AG04449 (cell line): ENCODE data around the gene HEATR5B.

ENCODE experiments used
- CTCF ChIA-PET: fragments of 350-600 bp; formaldehyde crosslinking; extraction: SDS; loops from one replicate; lab custom pipeline; 2021; ENCODE audit warnings: antibody characterized with exemption; lab: Yijun Ruan, JAX
- POLR2A ChIA-PET: fragments of 400-600, 350-600 bp; formaldehyde crosslinking; extraction: SDS; loops from one replicate; lab custom pipeline; 2020; ENCODE audit warnings: antibody characterized with exemption, inconsistent platforms; lab: Yijun Ruan, JAX
- DNase-seq: peaks from one replicate; pipeline ENCODE4 v3.0.0-alpha.2; 2010; ENCODE audit warnings: low read depth, low spot score
- H3K4me3 ChIP-seq: 2 replicates; pipeline ENCODE4 v1.5.1; 2011; ENCODE audit warnings: low read depth, mild to moderate bottlenecking, control low read depth, low read length
- CTCF ChIP-seq: IDR thresholded peaks from one replicate; pipeline ENCODE4 v1.5.1; 2011; ENCODE audit warnings: mild to moderate bottlenecking, moderate library complexity, low read length, control low read depth, inconsistent platforms; ENCODE audit not compliant: insufficient read depth; ENCODE audit errors: missing control alignments

HEATR5B gene

GRCh38 chr2:37110306-37111212, 26.4 kb upstream of the HEATR5B start:
- H3K4me3 ChIP-seq = no peak overlapping the region
- CTCF ChIA-PET = interaction anchor here (0.6 to 2.1 kb wide), 2 partner anchors 9 to 85 kb away, joined by 3 to 5 read pairs; no protein-coding TSS in a partner anchor
- POLR2A ChIA-PET = no interaction called here
- no peak for DNase-seq
- no peak for TF ChIP-seq CTCF

GRCh38 chr2:37109523-37109922, 25.4 kb upstream of the HEATR5B start:
- DNase-seq = no peak
- TF ChIP-seq CTCF = no peak
- H3K4me3 ChIP-seq = no peak overlapping the region
- ChIA-PET POLR2A (no interaction called here), CTCF (interaction anchor here (2.1 kb wide), 1 partner anchor 10 kb away, joined by 5 read pairs; no protein-coding TSS in a partner anchor)

GRCh38 chr2:37105150-37105549, 21.0 kb upstream of the HEATR5B start:
- ChIA-PET CTCF (no interaction called here), POLR2A (no interaction called here)
- no peak for TF ChIP-seq CTCF
- no peak overlapping the region for H3K4me3 ChIP-seq
- no peak for DNase-seq

- no peak for DNase-seq
- TF ChIP-seq CTCF = no peak
- POLR2A ChIA-PET = no interaction called here
- CTCF ChIA-PET = no interaction called here
- no peak overlapping the region for H3K4me3 ChIP-seq
Measured at GRCh38 chr2:37104178-37104577, 20.0 kb upstream of the HEATR5B start.

- CTCF ChIA-PET = no interaction called here
- DNase-seq = no peak
- H3K4me3 ChIP-seq = no peak overlapping the region
- POLR2A ChIA-PET = no interaction called here
- TF ChIP-seq CTCF = no peak
Measured at GRCh38 chr2:37102588-37102987, 18.4 kb upstream of the HEATR5B start.

GRCh38 chr2:37100054-37100453, 15.9 kb upstream of the HEATR5B start:
- TF ChIP-seq CTCF = no peak
- no peak for DNase-seq
- ChIA-PET POLR2A (no interaction called here), CTCF (no interaction called here)
- no peak overlapping the region for H3K4me3 ChIP-seq
